CD4-positive, alpha-beta T cell treated with Interleukin-10 for 1 hour (primary cell): ENCODE data around the gene SEC31B.

Source experiments
- DNase-seq: peaks from one replicate; pipeline ENCODE4 v3.0.0-alpha.2; 2020

Gene SEC31B

GRCh38 chr10:100528123-100528886 is 8.6 kb upstream of the SEC31B start:
- DNase-seq = peak; percentile 60

GRCh38 chr10:100524638-100525037 is 5.0 kb upstream of the SEC31B start:
- no peak for DNase-seq

- DNase-seq = no peak
Observed at GRCh38 chr10:100524206-100524605, 4.5 kb upstream of the SEC31B start.

- DNase-seq = no peak
Observed at GRCh38 chr10:100522945-100523344, 3.3 kb upstream of the SEC31B start.

GRCh38 chr10:100522107-100522801 is 2.6 kb upstream of the SEC31B start:
- DNase-seq = no peak

- no peak for DNase-seq
Observed at GRCh38 chr10:100520811-100521210, 1.1 kb upstream of the SEC31B start.

- peak; percentile 68 for DNase-seq
Observed at GRCh38 chr10:100518761-100519241, 860 bp downstream of the SEC31B start.

GRCh38 chr10:100516847-100517246 is 2.8 kb downstream of the SEC31B start:
- no peak for DNase-seq

- DNase-seq = no peak
Observed at GRCh38 chr10:100515612-100516011, 4.0 kb downstream of the SEC31B start.

- DNase-seq = peak; percentile 80
Observed at GRCh38 chr10:100510533-100511308, 8.9 kb downstream of the SEC31B start.

GRCh38 chr10:100509241-100509840 is 10.3 kb downstream of the SEC31B start:
- peak; percentile 55 for DNase-seq

GRCh38 chr10:100508691-100509150 is 10.9 kb downstream of the SEC31B start:
- peak; percentile 81 for DNase-seq

- DNase-seq = no peak
Observed at GRCh38 chr10:100508266-100508665, 11.4 kb downstream of the SEC31B start.

- DNase-seq = no peak
Observed at GRCh38 chr10:100507357-100507732, 12.3 kb downstream of the SEC31B start.

- no peak for DNase-seq
Observed at GRCh38 chr10:100506596-100507356, 12.9 kb downstream of the SEC31B start.

- DNase-seq = no peak
Observed at GRCh38 chr10:100505164-100505563, 14.5 kb downstream of the SEC31B start.

GRCh38 chr10:100504096-100504495 is 15.6 kb downstream of the SEC31B start:
- DNase-seq = no peak

- no peak for DNase-seq
Observed at GRCh38 chr10:100502926-100503494, 16.7 kb downstream of the SEC31B start.

- no peak for DNase-seq
Observed at GRCh38 chr10:100501423-100501822, 18.2 kb downstream of the SEC31B start.

GRCh38 chr10:100498059-100498458 is 21.6 kb downstream of the SEC31B start:
- no peak for DNase-seq

- DNase-seq = no peak
Observed at GRCh38 chr10:100496567-100496966, 23.1 kb downstream of the SEC31B start.

GRCh38 chr10:100490531-100490930 is 29.1 kb downstream of the SEC31B start:
- DNase-seq = no peak
